Head of caudate nucleus (tissue), 42 donors: ENCODE measurements around the gene TBL1X.
"Not testable (repeated sequence)": the region's sequence is repeated elsewhere in the genome, so short reads cannot be mapped to it uniquely, and the experiment has no call there.

ENCODE experiments used
- DNase-seq, 42 donors: peaks; one replicate each; pipeline versions ENCODE4 v3.0.0 to v3.0.0-alpha.2; 2020 to 2021; ENCODE audit warnings: mixed read lengths in 7 of 42
- intact Hi-C: fragments of 100-400 bp; cut with DNase I; formaldehyde crosslinking; loops from one replicate; pipeline ENCODE4 v1.15.0; 2022

The TBL1X gene

DNA sequence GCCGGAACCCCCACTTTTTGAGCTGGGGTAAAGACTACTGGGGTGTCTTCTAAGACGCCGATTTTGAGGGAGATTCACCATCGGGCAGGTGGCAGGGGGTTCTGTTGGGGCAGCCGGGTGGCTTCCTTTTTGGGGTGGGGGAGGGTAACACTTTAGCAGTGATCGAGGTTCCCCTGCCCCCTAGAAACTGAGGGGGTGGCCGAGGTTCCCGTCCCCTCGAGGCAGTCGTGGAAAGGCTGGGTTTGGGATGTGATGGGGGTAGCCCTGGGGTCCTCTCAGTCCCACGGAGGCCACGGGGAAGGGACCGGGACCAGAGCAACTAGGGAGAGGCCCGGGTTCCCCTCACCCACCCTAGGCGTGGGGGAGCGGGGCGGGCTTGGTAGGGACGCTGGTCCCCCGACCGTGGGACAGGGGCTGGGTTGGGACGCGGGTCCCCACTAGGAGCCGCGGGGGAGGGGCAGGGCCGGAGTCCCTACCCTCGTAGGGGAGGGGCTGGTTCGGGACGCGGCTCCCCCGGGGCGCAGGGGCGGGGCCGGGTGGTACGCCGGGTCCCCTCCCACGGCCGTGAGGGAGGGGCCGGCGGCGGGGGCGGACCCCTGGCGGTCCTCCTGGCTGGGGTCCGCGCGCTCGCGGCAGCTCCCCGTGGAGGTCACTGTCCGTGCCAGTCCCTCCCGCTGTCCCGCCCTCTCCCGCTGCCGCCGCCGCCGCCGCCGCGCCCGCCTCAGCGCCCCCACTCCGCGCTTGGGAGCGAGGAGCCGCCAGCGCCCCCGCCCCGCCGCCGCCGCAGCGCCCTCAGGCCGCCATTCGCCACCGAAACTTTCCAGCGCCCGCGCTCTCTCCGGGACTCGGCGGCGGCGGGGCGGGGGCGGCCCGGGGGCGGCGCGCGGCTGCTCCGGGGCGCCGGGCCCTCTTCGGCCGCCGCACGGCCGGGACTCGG is at the start of gene TBL1X:
TBL1X (plus strand) TSS at position 624 of the 937 bp plus-strand sequence. CDS start 188,529 bp downstream, outside the sequence.
- intact Hi-C loops = loop anchor here (5.0 kb wide), 1 partner anchor 63 kb away; no protein-coding TSS in a partner anchor
- peak in 40 of 42 donors; percentile 24 to 78 (median 56) for DNase-seq

DNA sequence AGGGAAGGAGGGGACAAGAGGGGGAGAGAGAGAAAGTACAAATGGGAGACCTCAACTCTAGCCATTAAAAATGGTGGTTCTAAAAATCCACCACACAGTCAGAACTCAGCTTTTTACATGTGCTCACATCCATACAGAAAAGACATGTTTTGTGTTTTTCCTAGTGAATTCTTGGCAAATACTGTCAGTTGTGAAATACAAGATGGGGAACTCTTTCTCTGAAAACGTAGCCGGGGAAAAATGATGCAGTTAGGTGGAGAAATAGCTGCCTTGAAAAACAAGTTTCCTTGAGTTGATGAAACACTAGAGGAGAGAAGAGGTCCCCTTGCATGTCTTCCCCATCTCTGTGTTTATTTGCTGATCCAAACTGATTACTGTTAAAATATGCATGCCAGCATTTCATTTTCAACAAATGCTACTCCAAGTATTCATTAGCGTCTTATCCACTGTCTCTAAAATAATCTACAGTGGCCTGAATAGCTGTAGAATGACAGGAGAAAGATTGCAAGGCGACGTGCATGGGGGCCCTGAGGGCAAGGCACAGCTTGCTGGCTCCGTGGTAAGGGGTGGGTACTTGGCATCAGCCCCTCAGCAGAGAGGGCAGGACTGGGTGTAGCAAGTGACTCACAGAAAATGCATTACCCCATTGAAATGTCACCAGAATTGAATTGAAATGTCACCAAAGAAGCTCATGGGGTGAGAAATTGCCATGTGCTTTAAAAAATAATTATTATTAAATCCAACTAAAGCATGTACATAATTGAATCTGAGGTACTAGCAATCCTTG is 48.1 kb upstream of the TBL1X start:
- intact Hi-C loops = no loop called here
- no peak for DNase-seq

DNA sequence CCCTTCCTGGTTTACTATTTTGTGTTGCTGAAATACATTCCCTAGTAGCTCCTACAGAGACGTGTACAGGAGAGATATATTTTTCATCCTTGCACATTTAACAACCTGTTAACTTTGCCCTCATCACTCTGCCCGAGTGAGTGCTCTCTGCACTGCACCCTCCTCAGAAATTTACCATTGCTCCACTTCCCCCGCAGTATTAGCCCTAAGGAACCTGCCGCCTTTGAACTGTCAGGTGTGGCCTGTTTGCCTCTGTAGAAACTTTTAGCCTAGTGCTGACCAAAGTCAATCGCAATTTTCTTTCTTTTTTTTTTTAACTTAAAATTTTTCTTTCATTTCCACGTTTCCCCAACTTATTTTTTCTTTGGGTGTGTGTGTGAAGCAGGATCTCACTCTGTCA is 46.6 kb upstream of the TBL1X start:
- DNase-seq = no peak
- intact Hi-C loops = no loop called here

DNA sequence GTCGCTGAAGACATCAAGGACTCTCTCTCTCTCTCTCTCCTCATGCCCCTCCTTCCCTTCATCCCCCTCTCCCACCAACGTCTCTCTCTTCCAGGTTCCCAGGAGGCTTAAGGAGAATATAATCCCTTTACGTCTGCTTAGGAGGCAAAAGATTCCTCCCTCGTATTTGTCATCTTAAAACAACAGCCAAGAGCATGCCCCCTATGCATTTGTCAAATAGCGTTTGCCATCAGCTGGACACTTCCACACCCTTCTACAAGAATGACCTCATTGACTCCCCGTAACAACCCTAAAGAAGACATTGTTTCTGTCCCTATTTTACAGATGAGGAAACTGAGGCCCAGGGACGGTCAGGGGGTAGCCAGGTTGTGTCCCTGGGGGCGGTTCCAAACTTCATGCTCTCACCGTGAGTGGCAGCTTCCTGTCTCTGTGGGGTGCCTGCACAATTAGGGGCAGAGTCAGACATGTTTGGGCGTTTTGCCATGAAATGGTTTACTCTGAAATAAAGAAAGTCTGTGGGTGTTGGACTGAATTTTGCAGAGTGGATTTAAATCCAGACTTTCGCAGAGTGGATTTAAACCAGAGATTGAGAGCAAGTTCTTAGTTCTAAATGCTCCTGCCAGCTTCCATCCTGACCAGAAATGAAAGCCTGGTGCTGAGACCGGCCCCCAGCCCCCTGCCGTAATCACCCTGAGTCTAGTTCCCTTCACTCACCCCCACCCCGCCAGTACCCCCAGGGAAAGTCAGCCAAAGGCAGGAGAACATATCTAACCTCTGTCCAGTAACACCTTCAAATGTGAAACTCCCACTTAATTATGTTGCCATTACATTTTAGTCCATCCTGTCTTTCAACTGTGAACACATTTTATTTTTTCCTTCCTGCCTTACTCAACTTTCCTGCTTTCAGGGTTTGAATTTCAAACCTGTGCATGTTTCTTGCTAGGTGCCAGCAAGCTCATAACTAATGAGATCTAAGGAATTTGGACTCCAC is 44.3 kb upstream of the TBL1X start:
- DNase-seq = no peak
- intact Hi-C loops = no loop called here

DNA sequence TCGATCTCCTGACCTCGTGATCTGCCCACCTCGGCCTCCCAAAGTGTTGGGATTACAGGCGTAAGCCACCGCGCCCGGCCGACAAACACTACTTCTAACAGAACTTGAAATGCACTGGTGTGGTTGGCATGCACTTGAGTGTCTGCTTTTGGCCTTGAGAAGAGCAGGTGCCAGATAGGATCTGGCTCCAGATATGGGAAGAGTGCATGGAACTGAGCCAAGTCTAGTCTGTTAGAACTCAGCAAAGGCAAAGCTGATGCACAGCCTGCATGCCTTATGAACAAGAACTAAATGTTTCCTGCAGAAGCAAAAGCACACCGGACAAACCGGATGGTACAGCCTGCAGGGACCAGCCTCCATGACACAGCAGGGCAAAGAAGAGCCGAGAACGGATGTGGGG is 35.1 kb upstream of the TBL1X start:
- no peak for DNase-seq
- intact Hi-C loops = no loop called here

DNA sequence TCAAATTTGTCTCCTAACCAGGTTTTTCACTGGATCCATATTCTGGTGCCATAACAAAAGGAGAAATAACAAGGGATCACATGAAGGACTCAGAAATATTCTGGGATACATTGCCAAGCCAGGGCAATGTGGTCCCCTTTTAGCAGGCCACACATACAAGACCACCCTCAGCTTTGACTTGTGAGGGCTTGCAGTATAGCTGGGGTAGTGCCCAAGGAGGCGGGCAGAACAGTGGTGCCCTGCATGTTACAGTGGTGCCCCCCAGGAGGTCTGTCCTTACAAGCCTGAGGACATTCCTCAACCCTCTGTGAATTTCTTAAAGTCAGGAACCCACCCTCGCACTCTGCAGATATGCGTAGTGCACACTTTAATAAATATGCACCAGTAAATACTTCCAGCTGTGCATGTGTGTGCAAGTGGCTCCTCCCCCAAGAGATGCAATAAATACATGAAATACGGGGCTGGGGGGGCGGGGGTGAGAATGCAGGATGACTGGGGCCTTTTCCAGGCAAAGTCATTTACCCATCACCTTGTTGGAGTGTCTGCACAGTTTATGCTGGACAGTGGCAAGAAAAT is 34.4 kb upstream of the TBL1X start:
- intact Hi-C loops = no loop called here
- no peak for DNase-seq

DNA sequence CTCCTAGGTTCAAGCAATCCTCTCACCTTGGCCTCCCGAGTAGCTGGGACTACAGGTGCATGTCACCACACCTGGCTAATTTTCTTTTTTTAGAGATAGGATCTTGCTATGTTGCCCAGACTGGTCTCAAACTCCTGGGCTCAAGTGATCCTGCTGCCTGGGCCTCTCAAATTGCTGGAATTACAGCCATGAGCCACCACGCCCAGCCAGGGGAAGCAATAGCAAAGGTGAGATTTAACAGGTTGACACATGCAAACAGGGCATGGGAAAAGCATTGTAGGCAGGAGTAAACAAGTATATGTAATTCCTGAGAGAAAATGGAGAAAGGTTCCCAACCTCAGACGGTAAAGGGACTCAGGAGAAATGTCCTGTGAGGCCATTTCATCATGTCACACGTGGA is 33.6 kb upstream of the TBL1X start:
- intact Hi-C loops = no loop called here
- no peak for DNase-seq

DNA sequence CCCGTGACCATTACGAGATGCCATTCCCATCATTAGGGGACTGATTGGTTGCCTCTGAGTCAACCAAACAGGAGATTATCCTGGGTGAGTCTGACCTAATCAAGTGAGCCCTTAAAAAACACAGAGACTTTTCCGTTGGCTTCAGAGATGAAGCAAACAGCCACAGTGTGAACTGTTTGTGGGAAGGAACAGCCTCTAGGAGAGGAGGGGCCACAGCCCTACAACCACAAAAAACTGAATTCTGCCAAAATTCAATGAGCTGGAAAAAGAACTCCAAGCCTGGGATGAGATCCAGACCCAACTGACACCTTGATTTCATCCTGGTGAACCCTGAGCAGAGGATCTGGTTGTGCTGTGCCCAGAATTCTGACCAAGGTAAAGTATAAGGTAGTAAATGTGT is 31.3 kb upstream of the TBL1X start:
- DNase-seq = no peak
- intact Hi-C loops = no loop called here

DNA sequence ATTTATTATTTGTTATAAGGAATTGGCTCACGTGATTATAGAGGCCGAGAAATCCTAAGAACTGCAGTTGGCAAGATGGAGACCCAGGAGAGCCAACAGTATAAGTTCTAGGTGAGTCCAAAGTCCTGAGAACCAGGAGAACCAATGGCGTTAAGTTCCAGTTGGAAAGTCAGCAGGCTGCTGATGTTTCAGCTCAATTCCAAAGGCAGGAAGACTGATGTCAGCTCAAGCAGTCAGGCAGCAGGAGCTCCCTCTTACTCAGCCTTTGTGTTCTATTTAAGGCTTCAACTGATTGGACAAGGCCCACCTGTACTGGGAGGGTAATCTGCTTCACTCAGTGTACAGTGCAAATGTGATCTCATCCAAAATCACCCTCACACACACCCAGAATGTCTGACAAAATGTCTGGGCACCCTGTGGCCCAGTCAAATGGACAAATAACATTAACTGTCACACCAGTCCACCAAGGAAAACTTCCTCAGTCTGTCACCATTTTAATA is 30.8 kb upstream of the TBL1X start:
- intact Hi-C loops = no loop called here
- no peak for DNase-seq

DNA sequence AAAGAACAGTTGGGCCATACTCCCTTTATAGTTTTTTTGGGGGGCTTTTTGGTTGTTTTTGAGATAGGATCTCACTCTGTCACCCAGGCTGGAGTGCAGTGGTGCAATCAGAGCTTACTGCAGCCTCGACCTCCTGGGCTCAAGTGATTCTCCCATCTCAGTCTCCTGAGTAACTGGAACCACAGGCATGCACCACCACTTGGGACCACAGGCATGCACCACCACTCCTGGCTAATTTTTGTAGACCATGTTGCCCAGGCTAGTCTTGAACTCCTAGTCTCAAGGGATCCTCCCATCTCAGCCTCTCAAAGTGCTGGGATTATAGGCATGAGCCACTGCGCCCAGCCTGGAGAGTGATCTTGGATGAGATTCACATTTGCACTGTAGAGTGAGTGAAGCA is 29.8 kb upstream of the TBL1X start:
- DNase-seq, intact Hi-C loops: not testable (repeated sequence)

DNA sequence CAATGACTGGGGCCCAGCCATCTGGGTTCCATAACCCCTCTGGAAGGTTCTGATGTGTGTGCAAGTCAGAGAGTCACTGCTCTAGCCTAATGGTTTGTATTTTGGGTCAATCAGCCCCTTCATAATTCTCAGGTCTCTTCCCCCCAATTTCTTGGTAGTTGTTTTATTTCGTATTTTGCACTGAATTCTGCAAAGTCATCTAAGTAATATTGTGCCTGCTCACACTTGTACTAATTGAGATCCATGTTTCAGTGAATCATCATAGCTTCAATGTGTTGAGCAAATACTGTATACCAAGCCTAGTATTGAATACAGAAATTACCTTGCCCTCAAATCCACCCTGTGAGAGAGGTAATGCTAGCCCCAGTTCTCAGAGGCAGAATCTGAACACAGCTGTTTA is 28.0 kb upstream of the TBL1X start:
- intact Hi-C loops = no loop called here
- DNase-seq = no peak

DNA sequence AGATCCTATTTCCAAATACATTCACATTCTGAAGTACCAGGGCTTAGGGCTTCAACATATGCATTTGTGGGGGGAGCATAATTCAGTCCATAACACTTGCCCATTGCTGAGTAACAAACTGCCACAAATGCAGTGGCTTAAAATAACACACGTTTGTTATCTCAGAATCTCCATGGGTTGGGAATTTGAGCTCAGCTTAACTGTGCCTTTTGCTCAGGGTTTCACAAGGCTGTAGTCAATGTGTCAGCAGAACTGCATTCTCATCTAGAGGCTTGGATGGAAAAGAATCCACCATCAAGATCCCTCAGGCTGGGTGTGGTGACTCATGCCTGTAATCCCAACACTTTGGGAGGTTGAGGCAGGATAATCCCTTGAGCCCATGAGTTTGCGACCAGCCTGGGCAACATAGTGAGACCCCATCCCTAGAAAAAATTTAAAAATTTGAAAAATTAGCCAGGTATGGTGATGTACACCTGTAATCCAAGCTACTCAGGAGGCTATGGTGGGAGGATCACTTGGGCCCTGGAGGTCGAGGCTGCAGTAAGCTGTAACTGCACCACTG is 25.8 kb upstream of the TBL1X start:
- no peak for DNase-seq
- intact Hi-C loops = no loop called here

DNA sequence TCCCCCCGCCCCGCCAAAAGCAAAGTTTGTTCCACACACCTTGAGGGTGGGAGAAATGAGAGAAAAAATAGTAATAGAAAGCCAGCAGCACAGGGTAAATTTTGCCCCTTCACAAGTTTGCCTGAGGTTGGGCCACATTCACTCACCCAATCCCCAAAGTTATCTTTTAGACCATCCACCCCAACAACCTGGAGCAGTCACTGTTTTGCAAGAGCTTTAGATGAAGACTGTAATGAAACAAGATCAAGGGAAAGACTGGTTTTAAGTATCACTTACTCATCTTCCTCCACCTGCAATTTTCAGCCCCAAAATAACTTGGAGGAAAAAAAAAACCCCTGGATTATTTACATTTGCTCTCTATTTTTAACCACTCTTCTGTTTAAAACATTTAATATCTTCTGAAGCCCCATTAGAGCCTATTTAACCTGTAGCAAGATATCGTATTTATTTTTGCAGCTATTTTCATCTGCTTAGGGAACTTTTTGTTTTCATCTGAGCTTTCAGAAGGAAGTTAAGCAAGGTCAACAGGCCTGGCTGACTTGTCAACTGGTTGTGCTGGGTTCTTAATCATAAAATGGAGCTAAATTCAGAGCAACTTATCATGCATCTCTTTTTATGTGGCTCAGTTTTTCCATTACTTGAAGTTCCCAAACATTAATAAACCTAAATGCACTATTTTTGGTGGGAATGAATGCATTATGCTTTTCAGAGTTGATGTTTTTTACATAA is 24.6 kb upstream of the TBL1X start:
- DNase-seq = no peak

DNA sequence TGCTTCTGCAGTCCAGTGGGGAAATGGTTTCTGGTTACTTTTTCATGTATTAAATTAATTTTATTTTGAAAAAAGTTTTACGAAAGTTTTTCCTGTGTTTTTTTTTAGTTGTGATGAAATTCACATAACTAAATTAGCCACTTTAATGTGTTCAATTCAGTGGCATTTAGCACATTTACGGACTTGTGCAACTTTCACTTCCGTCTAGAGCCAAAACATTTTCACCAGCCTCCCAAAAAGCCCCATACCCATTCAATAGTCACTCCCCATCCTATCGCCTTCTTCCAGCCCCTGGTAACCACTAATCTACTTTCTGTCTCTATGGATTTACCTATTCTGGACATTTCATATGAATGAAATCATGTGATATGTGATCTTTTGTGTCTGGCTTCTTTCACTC is 22.8 kb upstream of the TBL1X start:
- intact Hi-C loops = no loop called here
- DNase-seq = no peak

More for the DNA sequence above, 24.6 kb upstream of the TBL1X start:
- intact Hi-C loops = no loop called here

DNA sequence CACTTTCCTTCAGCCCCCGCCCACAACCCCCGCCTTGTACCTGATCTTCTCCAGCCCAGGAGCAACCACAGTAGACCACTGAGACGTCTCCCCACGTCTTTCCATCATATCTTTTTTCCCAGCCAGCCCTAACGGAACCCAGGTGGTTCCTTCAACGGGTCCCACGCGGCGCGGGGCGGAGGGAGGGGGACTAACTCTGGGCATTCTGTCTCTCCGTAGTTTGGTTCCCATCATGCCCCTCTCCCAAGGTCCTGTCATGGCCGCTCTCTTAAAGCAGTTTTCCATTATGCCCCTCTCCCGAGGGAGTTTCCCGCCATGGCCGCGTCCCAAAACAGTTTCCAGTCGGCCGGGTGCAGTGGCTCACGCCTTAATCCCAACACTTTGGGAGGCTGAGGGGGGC is 21.5 kb upstream of the TBL1X start:
- intact Hi-C loops = no loop called here
- DNase-seq = no peak

DNA sequence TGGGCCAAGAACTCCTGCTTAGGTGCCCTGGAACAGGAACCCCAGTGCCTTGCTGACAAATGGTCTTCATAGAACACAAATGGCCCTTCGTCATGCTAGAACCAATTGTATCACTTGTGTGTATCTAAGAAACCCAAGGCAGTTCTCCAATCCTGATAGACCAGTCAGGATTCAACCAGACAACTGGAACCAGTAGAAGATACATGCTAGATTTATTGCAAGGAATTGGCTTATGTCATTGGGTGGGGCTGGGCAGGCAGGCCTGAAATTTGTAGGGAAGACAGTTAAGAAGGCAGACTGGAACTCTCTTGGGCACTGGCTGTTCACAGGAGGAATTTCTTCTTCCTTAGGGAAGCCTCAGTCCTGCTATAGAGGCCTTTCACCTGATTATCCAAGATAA is 17.0 kb upstream of the TBL1X start:
- intact Hi-C loops = no loop called here
- DNase-seq = no peak

DNA sequence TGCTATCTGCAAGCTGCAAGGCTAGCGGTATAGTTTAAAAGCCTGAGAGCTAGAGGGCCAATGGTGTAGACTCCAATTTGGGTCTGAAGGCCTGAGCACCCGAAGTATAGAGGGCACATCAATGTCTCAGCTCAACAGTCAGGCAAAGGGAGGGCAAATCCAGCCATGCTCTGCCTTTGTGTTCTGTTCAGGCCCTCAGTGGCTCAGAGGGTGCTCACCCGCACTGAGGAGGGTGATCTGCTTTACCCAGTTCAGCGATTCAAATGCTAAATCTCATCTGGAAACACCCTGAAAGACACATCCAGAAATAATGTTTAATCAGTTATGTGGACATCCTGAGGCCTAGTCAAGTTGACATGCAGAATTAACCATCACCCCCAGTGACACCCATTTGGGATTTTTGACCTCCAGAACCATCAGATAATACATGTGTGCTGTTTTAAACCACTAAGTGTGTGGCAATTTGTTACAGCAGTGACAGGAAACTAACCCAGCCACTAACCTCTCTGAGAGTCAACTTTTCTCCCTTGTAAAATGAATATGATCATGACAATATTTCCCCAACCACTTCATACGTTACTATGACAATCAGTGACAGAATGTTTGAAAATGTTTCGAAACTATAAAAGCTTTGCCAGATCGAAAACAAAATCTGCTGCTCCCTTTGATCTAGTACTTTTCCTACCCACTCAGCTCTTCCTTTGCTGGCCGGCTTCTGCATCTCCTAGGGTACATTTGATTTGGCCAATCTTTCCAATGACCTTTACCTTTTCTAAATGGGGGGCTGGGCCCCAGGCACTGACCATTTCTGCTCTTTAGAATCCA is 8.4 kb upstream of the TBL1X start:
- intact Hi-C loops = no loop called here

More for the DNA sequence above, 8.4 kb upstream of the TBL1X start:
- no peak for DNase-seq
